H1 (cell line): ENCODE measurements around the gene UBE2F. TPM values are rescaled to one million over a fixed set of nuclear protein-coding genes. Genes with fewer than 3 reads are reported as not detected.

Source experiments
- POLR2AphosphoS5 ChIP-seq: IDR thresholded peaks from 2 replicates; pipeline ENCODE4 v1.6.1; 2011; ENCODE audit warnings: low read depth, low read length
- SIN3A ChIP-seq, 2 experiments: IDR thresholded peaks in 1 of 2; conservative IDR thresholded peaks in 1 of 2; 2 replicates each; pipeline ENCODE4 v1.6.1; 2011 to 2012; ENCODE audit warnings: low read length in 2 of 2, improper control_type of control experiment in 1 of 2, low read depth in 1 of 2, mild to moderate bottlenecking in 1 of 2
- polyA plus RNA-seq, 7 experiments: library from polyadenylated mRNA; depleted of rRNA in 3 of 7; stranded (reverse) in 5 of 7; unstranded in 2 of 7; fragments of >200 nt in 5 of 7; fragments of 200-250 nt in 2 of 7; gene quantifications; 1 replicate in 5 of 7; 2 replicates in 1 of 7; 4 replicates in 1 of 7; pipeline versions ENCODE4 v1.2.1 to v1.2.3, GENCODE V29; 2011 to 2013; ENCODE audit warnings: missing spikeins in 2 of 7, mixed read lengths in 2 of 7
- total RNA-seq: library from RNA; stranded (reverse); fragmentation: NEBNext Ultra II Directional; extraction: Animal tissue kit (Norgen Biotek cat#: 25700); gene quantifications from 2 replicates; pipeline ENCODE4 v1.2.1, GENCODE V29; 2021

UBE2F gene
- total and polyA plus RNA-seq, 2 of the 8 experiments (the other 6 are each of a cell fraction or from before 2014, with no cell fraction given) = 43.3 to 59.8 TPM

- TF ChIP-seq POLR2AphosphoS5 (no peak), SIN3A (conservative IDR thresholded peaks at IDR 0.05 in 1 of 2, IDR thresholded peaks at IDR 0.05 in 1 of 2; ENCODE audit: low read depth in 1 of 2, low read length in 2 of 2) (no peak)
- TF ChIP-seq, all 59 proteins: peak for 0
Observed at GRCh38 chr2:238003234-238004031, 36.6 kb downstream of the UBE2F start (continued).
